Measurements from ENCODE around the gene POLL.
A peak's percentile ranks its signal among the peaks of the same experiment; 100 is the strongest.

POLL gene

GRCh38 chr10:101572785-101573184, 15.3 kb downstream of the POLL start:
- Histone ChIP-seq H3K9ac (no peak overlapping the region), H3K27ac (no peak overlapping the region), H4K20me1 (peaks cover 0 to 5% (median 0%) of the 10 kb centered on the region in 11 experiments; a peak in 3 of 22 replicates), H3K36me3 (no peaks in the 10 kb centered on the region), H3K4me2 (no peak overlapping the region), H3K4me3 (no peak overlapping the region), H3K27me3 (peaks cover 19 to 23% (median 22%) of the 10 kb centered on the region in 11 experiments; a peak in 21 of 22 replicates), H3K4me1 (peaks cover 8 to 20% (median 13%) of the 10 kb centered on the region in 10 experiments), H3K9me3 (replicated peaks in 1 of 11) (peaks cover 0 to 10% (median 4%) of the 10 kb centered on the region in 11 experiments; a peak in 7 of 22 replicates)
- no peak for TF ChIP-seq Cebpa-rat (IDR thresholded peaks at IDR 0.05)

- Histone ChIP-seq H3K4me3 (no peak overlapping the region), H3K9ac (no peak overlapping the region), H3K4me2 (no peak overlapping the region), H3K4me1 (peaks cover 8 to 26% (median 14%) of the 10 kb centered on the region in 10 experiments), H4K20me1 (no peaks in the 10 kb centered on the region; a peak in 2 of 22 replicates), H3K9me3 (replicated peaks in 1 of 11) (peaks cover 0 to 10% (median 4%) of the 10 kb centered on the region in 11 experiments; a peak in 7 of 22 replicates), H3K27me3 (peaks cover 23 to 29% (median 28%) of the 10 kb centered on the region in 11 experiments), H3K36me3 (no peaks in the 10 kb centered on the region), H3K27ac (no peak overlapping the region)
- TF ChIP-seq Cebpa-rat (IDR thresholded peaks at IDR 0.05) = no peak
Observed at GRCh38 chr10:101572126-101572525, 15.9 kb downstream of the POLL start.

GRCh38 chr10:101571271-101571925, 16.7 kb downstream of the POLL start:
- H3K9me3 ChIP-seq (replicated peaks in 1 of 11) = peaks cover 0 to 10% (median 4%) of the 10 kb centered on the region in 11 experiments; a peak in 7 of 22 replicates

DNA sequence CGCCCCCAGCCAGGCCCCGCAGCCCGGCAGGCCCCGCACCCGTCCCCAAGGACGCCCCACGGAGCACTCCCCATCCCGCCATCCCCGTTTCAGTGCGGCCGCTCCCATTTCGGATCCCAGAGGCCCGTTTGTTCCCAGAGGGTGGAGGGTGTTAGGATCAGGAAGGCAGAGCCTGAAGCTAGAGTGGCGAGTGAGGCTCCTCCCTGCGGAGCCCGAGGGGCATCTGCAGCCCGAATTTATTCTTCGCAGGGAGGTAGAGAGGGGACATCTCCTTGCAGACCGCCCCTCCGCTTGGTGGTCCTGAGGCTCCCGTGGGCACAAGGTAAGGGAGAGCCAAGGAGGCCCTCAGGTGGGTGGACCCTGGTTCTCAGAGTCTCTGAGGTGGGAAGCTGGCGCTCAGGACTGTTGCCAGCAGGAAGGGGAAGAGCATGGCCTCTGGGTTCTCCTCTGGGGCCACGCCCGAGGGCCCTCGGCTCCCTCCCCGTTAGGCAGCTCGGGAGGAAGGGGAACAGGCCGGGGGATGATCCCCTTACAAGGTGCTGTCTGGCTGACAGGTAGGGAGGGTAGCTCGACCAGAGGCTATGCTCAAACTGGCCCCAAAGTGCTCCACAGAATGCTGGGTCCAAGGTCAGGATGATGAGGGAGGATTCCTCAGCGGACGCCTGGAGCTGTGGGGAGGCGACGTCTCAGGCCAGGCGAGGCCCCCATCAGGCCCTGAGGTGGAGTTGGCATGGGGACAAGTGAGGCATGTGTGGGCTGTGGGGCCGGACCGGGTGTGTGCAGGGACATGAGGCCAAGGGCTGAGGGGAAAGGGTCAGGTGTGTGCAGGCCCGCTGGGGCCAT, 17.4 kb downstream of the POLL start:
- peak overlapping the region; percentile 79 to 99 (median 94) for H3K4me2 ChIP-seq
- no peaks in the 10 kb centered on the region for H3K36me3 ChIP-seq
- H3K9ac ChIP-seq = peak overlapping the region; percentile 60 to 80 (median 73)
- peaks cover 36 to 44% (median 43%) of the 10 kb centered on the region in 11 experiments for H3K27me3 ChIP-seq
- H3K4me1 ChIP-seq = peaks cover 9 to 37% (median 17%) of the 10 kb centered on the region in 10 experiments
- H3K9me3 ChIP-seq (replicated peaks in 1 of 11) = peaks cover 0 to 10% (median 4%) of the 10 kb centered on the region in 11 experiments; a peak in 7 of 22 replicates
- H3K4me3 ChIP-seq = peak overlapping the region; percentile 62 to 79 (median 69)
- no peaks in the 10 kb centered on the region; a peak in 2 of 22 replicates for H4K20me1 ChIP-seq
- TF ChIP-seq Cebpa-rat (IDR thresholded peaks at IDR 0.05) = no peak
- H3K27ac ChIP-seq = peak overlapping the region in 9 of 11 experiments; percentile 21 to 68 (median 50); a peak in 13 of 22 replicates

More at GRCh38 chr10:101571271-101571925, 16.7 kb downstream of the POLL start:
- H3K27me3 ChIP-seq = peaks cover 30 to 37% (median 35%) of the 10 kb centered on the region in 11 experiments
- H3K9ac ChIP-seq = peak overlapping the region in 7 of 11 experiments; percentile 69 to 80 (median 74); a peak in 7 of 22 replicates
- no peaks in the 10 kb centered on the region; a peak in 2 of 22 replicates for H4K20me1 ChIP-seq
- no peak for TF ChIP-seq Cebpa-rat (IDR thresholded peaks at IDR 0.05)
- H3K4me1 ChIP-seq = peaks cover 9 to 33% (median 17%) of the 10 kb centered on the region in 10 experiments
- no peak overlapping the region for H3K27ac ChIP-seq
- H3K36me3 ChIP-seq = no peaks in the 10 kb centered on the region
- H3K4me3 ChIP-seq = peak overlapping the region in 4 of 10 experiments; percentile 65 to 76 (median 70); a peak in 4 of 20 replicates
- H3K4me2 ChIP-seq = peak overlapping the region; percentile 79 to 99 (median 94); a peak in 21 of 22 replicates

GRCh38 chr10:101569622-101570427, 18.2 kb downstream of the POLL start:
- H4K20me1 ChIP-seq = no peaks in the 10 kb centered on the region; a peak in 1 of 22 replicates
- peak overlapping the region; percentile 60 to 80 (median 75); a peak in 21 of 22 replicates for H3K9ac ChIP-seq
- peak overlapping the region; percentile 62 to 79 (median 69) for H3K4me3 ChIP-seq
- H3K9me3 ChIP-seq (replicated peaks in 1 of 11) = peaks cover 0 to 10% (median 4%) of the 10 kb centered on the region in 11 experiments; a peak in 7 of 22 replicates
- peaks cover 36 to 52% (median 44%) of the 10 kb centered on the region in 11 experiments for H3K27me3 ChIP-seq
- H3K27ac ChIP-seq = peak overlapping the region in 5 of 11 experiments; percentile 21 to 68 (median 59); a peak in 8 of 22 replicates
- no peak for TF ChIP-seq Cebpa-rat (IDR thresholded peaks at IDR 0.05)
- no peaks in the 10 kb centered on the region for H3K36me3 ChIP-seq
- peaks cover 9 to 37% (median 17%) of the 10 kb centered on the region in 10 experiments for H3K4me1 ChIP-seq
- H3K4me2 ChIP-seq = peak overlapping the region; percentile 79 to 99 (median 94)

DNA sequence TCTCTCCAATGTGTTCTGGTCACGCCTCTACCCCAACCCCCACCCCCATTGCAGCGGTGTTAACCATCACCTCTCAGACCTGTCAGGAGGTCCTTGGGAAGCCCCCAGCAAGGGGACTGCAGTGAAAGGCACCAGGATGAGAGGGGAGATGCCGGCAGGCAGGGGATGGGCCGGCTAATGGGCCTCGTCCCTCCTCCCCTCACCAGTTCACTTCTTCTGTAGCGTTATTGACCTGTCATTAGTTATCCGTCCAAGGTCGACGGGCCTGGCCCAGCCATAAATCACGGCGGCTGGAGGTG, 18.8 kb downstream of the POLL start:
- Histone ChIP-seq H3K27me3 (peaks cover 36 to 52% (median 44%) of the 10 kb centered on the region in 11 experiments), H3K4me2 (peak overlapping the region; percentile 79 to 99 (median 94)), H3K36me3 (no peaks in the 10 kb centered on the region), H3K27ac (no peak overlapping the region), H3K9me3 (replicated peaks in 1 of 11) (peaks cover 0 to 10% (median 4%) of the 10 kb centered on the region in 11 experiments; a peak in 7 of 22 replicates), H4K20me1 (no peaks in the 10 kb centered on the region; a peak in 1 of 22 replicates), H3K4me1 (peaks cover 9 to 37% (median 17%) of the 10 kb centered on the region in 10 experiments), H3K4me3 (peak overlapping the region; percentile 62 to 79 (median 69); a peak in 17 of 20 replicates), H3K9ac (peak overlapping the region in 5 of 11 experiments; percentile 66 to 75 (median 69); a peak in 3 of 22 replicates)
- TF ChIP-seq Cebpa-rat (IDR thresholded peaks at IDR 0.05) = no peak

DNA sequence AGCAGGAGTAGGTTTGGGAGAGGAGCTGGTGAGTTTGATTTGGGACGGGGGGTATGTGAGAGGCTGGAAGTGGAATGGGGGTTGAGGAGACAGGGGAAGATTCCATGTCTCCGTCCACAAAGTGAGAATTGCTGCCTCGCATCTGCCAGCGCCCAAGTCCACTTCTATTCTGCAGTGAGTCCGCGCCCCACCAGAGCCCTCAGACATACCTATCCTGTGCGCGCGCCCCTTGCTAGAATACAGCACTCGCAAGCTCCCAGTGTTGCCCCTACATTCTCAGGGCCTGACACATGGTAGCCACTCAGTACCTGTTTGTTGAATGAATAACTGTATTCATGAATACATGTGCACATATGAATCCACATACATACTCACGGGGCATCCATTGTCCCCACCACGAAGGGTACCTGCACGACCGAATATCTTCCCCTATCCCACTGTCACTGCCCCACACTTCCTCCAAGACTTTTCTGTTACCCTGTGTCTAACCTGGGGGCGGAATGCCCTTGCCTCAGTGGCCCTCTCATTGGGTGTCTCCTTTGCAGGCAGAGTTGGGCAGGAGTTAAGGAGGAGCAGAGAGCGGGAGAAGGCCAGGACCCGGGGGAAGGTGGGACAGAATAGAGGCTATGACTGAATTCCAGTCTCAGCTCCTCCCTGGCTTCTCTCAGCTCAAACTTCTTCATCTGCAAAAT, 19.9 kb downstream of the POLL start:
- Histone ChIP-seq H3K9me3 (replicated peaks in 1 of 11) (peaks cover 0 to 9% (median 4%) of the 10 kb centered on the region in 11 experiments; a peak in 7 of 22 replicates), H3K36me3 (no peaks in the 10 kb centered on the region), H3K27ac (no peak overlapping the region), H3K4me3 (no peak overlapping the region), H3K27me3 (peaks cover 36 to 52% (median 44%) of the 10 kb centered on the region in 11 experiments), H3K9ac (no peak overlapping the region), H4K20me1 (no peaks in the 10 kb centered on the region; a peak in 3 of 22 replicates), H3K4me2 (peak overlapping the region in 2 of 11 experiments; percentile 44 to 49; a peak in 2 of 22 replicates), H3K4me1 (peaks cover 9 to 37% (median 17%) of the 10 kb centered on the region in 10 experiments)
- no peak for TF ChIP-seq Cebpa-rat (IDR thresholded peaks at IDR 0.05)
